Neural progenitor cell (in vitro differentiated cells): ENCODE measurements around the gene ADI1. TPM values are rescaled to one million over a fixed set of nuclear protein-coding genes. Genes with fewer than 3 reads are reported as not detected.

Experiments used
- DNase-seq: peaks from one replicate; pipeline ENCODE4 v3.0.0-alpha.2; 2016; ENCODE audit warnings: low spot score
- H2AFZ ChIP-seq: fragments of 200-600 bp; sonication (generic); replicated peaks from 2 replicates; pipeline ENCODE4 v1.6.1; 2016; ENCODE audit warnings: antibody characterized with exemption
- H3F3A ChIP-seq: fragments of 200-600 bp; sonication (generic); 2 replicates; pipeline ENCODE4 v1.6.1; 2016; ENCODE audit warnings: antibody characterized with exemption, low read depth
- H3K27ac ChIP-seq: fragments of 200-600 bp; sonication (generic); 2 replicates; pipeline ENCODE4 v1.5.1; 2016; ENCODE audit warnings: mild to moderate bottlenecking
- H3K27me3 ChIP-seq: fragments of 200-600 bp; sonication (generic); 2 replicates; pipeline ENCODE4 v1.6.1; 2016; ENCODE audit warnings: mild to moderate bottlenecking, moderate library complexity
- H3K36me3 ChIP-seq: fragments of 200-600 bp; sonication (generic); 2 replicates; pipeline ENCODE4 v1.5.1; 2016
- H3K4me1 ChIP-seq: fragments of 200-600 bp; sonication (generic); 2 replicates; pipeline ENCODE4 v1.6.1; 2016; ENCODE audit warnings: mixed run types
- H3K4me2 ChIP-seq: fragments of 200-600 bp; sonication (generic); 2 replicates; pipeline ENCODE4 v1.6.1; 2016
- H3K4me3 ChIP-seq: fragments of 200-600 bp; sonication (generic); 2 replicates; pipeline ENCODE4 v1.5.1; 2016
- H3K79me2 ChIP-seq: fragments of 200-600 bp; sonication (generic); 2 replicates; pipeline ENCODE4 v1.6.1; 2016; ENCODE audit warnings: low read depth
- H3K9ac ChIP-seq: fragments of 200-600 bp; sonication (generic); 2 replicates; pipeline ENCODE4 v1.6.1; 2016
- H3K9me3 ChIP-seq: fragments of 200-600 bp; sonication (generic); 2 replicates; pipeline ENCODE4 v1.5.1; 2016; ENCODE audit warnings: low read depth
- H4K20me1 ChIP-seq: fragments of 200-600 bp; sonication (generic); 2 replicates; pipeline ENCODE4 v1.6.1; 2016; ENCODE audit warnings: low read depth
- H3K27ac Mint-ChIP-seq: 3 replicates; pipeline ENCODE4 v1.8.0; 2021; ENCODE audit warnings: mixed read lengths
- H3K27me3 Mint-ChIP-seq: 2 replicates; pipeline ENCODE4 v1.8.0; 2022; ENCODE audit warnings: low read depth, mild to moderate bottlenecking, inconsistent platforms, moderate library complexity, mixed read lengths; ENCODE audit not compliant: insufficient read depth
- H3K36me3 Mint-ChIP-seq: 3 replicates; pipeline ENCODE4 v1.8.0; 2021; ENCODE audit warnings: mixed read lengths
- H3K4me1 Mint-ChIP-seq: 3 replicates; pipeline ENCODE4 v1.8.0; 2021; ENCODE audit warnings: mixed read lengths
- H3K4me3 Mint-ChIP-seq: 3 replicates; pipeline ENCODE4 v1.8.0; 2021; ENCODE audit warnings: mild to moderate bottlenecking, moderate library complexity, mixed read lengths
- H3K9me3 Mint-ChIP-seq: 3 replicates; pipeline ENCODE4 v1.8.0; 2020; ENCODE audit warnings: mixed read lengths
- CTCF ChIP-seq: fragments of 200-600 bp; sonication (generic); IDR thresholded peaks from 2 replicates; pipeline ENCODE4 v1.5.1; 2017; ENCODE audit warnings: antibody characterized with exemption, mild to moderate bottlenecking
- EZH2 ChIP-seq: fragments of 200-600 bp; sonication (generic); IDR thresholded peaks from 2 replicates; pipeline ENCODE4 v1.6.1; 2017; ENCODE audit warnings: antibody characterized with exemption, mild to moderate bottlenecking, moderate library complexity
- EZH2phosphoT487 ChIP-seq: fragments of 200-600 bp; sonication (generic); IDR thresholded peaks from 2 replicates; pipeline ENCODE4 v1.6.1; 2017; ENCODE audit warnings: antibody characterized with exemption
- total RNA-seq: library from RNA; depleted of rRNA; stranded (reverse); fragments of >200 nt; gene quantifications from 2 replicates; pipeline ENCODE4 v1.2.3, GENCODE V29; 2015; ENCODE audit warnings: low replicate concordance

The ADI1 gene
- total RNA-seq, 1 donor from 2014 or later: 29.3 TPM

- Histone ChIP-seq H3K27me3 (no peaks in the 10 kb centered on the region), H2AFZ (no peak overlapping the region), H3K4me1 (peaks cover 8% of the 10 kb centered on the region), H3K36me3 (no peaks in the 10 kb centered on the region), H3K27ac (no peak overlapping the region), H3K4me2 (no peak overlapping the region), H3K4me3 (no peak overlapping the region), H3F3A (peaks cover 6% of the 10 kb centered on the region), H3K9me3 (no peaks in the 10 kb centered on the region), H3K9ac (no peak overlapping the region), H3K79me2 (no peaks in the 10 kb centered on the region), H4K20me1 (peaks cover 7% of the 10 kb centered on the region)
- Mint-ChIP-seq H3K4me3 (no peak overlapping the region), H3K4me1 (peaks cover 20% of the 10 kb centered on the region), H3K27me3 (peaks cover 3% of the 10 kb centered on the region), H3K36me3 (peaks cover 24% of the 10 kb centered on the region), H3K27ac (no peak overlapping the region), H3K9me3 (no peaks in the 10 kb centered on the region)
- no peak for TF ChIP-seq EZH2phosphoT487
- TF ChIP-seq EZH2: no peak
- no peak for TF ChIP-seq CTCF
- DNase-seq: no peak
Measured at GRCh38 chr2:3466966-3467365, 52.4 kb downstream of the ADI1 start.

- peaks cover 23% of the 10 kb centered on the region for H3K4me1 Mint-ChIP-seq
- Histone ChIP-seq H4K20me1 (peaks cover 7% of the 10 kb centered on the region), H3K27me3 (no peaks in the 10 kb centered on the region), H3K79me2 (no peaks in the 10 kb centered on the region), H2AFZ (no peak overlapping the region), H3K9me3 (no peaks in the 10 kb centered on the region), H3K27ac (no peak overlapping the region), H3F3A (peaks cover 11% of the 10 kb centered on the region), H3K4me1 (peaks cover 10% of the 10 kb centered on the region), H3K4me3 (no peak overlapping the region), H3K4me2 (no peak overlapping the region), H3K36me3 (no peaks in the 10 kb centered on the region), H3K9ac (no peak overlapping the region)
- H3K9me3 Mint-ChIP-seq: no peaks in the 10 kb centered on the region
- no peak overlapping the region for H3K27ac Mint-ChIP-seq
- no peak for TF ChIP-seq EZH2phosphoT487
- TF ChIP-seq EZH2: no peak
- TF ChIP-seq CTCF: no peak
- DNase-seq: no peak
- no peak overlapping the region for H3K4me3 Mint-ChIP-seq
- peaks cover 2% of the 10 kb centered on the region for H3K27me3 Mint-ChIP-seq
- H3K36me3 Mint-ChIP-seq: peaks cover 23% of the 10 kb centered on the region
Measured at GRCh38 chr2:3466482-3466863, 52.9 kb downstream of the ADI1 start.

- Mint-ChIP-seq H3K4me1 (peaks cover 18% of the 10 kb centered on the region), H3K4me3 (no peak overlapping the region), H3K27me3 (peaks cover 2% of the 10 kb centered on the region), H3K36me3 (peaks cover 21% of the 10 kb centered on the region), H3K9me3 (no peaks in the 10 kb centered on the region), H3K27ac (no peak overlapping the region)
- Histone ChIP-seq H3K4me1 (peaks cover 10% of the 10 kb centered on the region), H4K20me1 (peaks cover 7% of the 10 kb centered on the region), H3K9ac (no peak overlapping the region), H3K79me2 (no peaks in the 10 kb centered on the region), H3K4me3 (no peak overlapping the region), H2AFZ (no peak overlapping the region), H3K9me3 (no peaks in the 10 kb centered on the region), H3K36me3 (no peaks in the 10 kb centered on the region), H3F3A (peaks cover 14% of the 10 kb centered on the region), H3K27ac (no peak overlapping the region), H3K4me2 (no peak overlapping the region), H3K27me3 (no peaks in the 10 kb centered on the region)
- TF ChIP-seq EZH2 (no peak), EZH2phosphoT487 (no peak), CTCF (no peak)
- no peak for DNase-seq
Measured at GRCh38 chr2:3465844-3466481, 53.4 kb downstream of the ADI1 start.
